Breast epithelium (tissue), 4 donors: ENCODE results near the gene FAM120C. TPM values are rescaled to one million over a fixed set of nuclear protein-coding genes. Genes with fewer than 3 reads are reported as not detected.

Experiments
- DNase-seq, 2 donors: peaks; one replicate each; pipeline ENCODE4 v3.0.0-alpha.2; 2019; ENCODE audit warnings: low spot score in 2 of 2
- H3K27ac ChIP-seq, 2 donors: fragments of 200-600 bp; sonication (generic) in 1 of 2; one replicate each; pipeline ENCODE4 v1.5.1; 2016 to 2019; ENCODE audit warnings: mild to moderate bottlenecking in 1 of 2
- H3K27me3 ChIP-seq, 2 donors: fragments of 200-600 bp; sonication (generic) in 1 of 2; one replicate each; pipeline versions ENCODE4 v1.5.1 to v1.6.0; 2017 to 2019; ENCODE audit warnings: control low read depth in 1 of 2, mild to moderate bottlenecking in 1 of 2
- H3K36me3 ChIP-seq: fragments of 200-600 bp; one replicate; pipeline ENCODE4 v1.5.1; 2019
- H3K4me1 ChIP-seq, 2 donors: fragments of 200-600 bp; sonication (generic); one replicate each; pipeline ENCODE4 v1.5.1; 2016 to 2019; ENCODE audit warnings: control low read depth in 1 of 2
- H3K4me3 ChIP-seq, 3 donors: fragments of 200-600 bp; sonication (generic); 1 replicate in 2 of 3; 2 replicates in 1 of 3; pipeline ENCODE4 v1.5.1; 2016 to 2019; ENCODE audit warnings: mild to moderate bottlenecking in 3 of 3, moderate library complexity in 2 of 3
- H3K9me3 ChIP-seq, 2 donors: fragments of 200-600 bp; sonication (generic) in 1 of 2; one replicate each; pipeline ENCODE4 v1.5.1; 2016 to 2019; ENCODE audit warnings: control low read depth in 1 of 2
- CTCF ChIP-seq, 3 donors: fragments of 450-650 bp; IDR thresholded peaks; one replicate each; pipeline ENCODE4 v1.5.1; 2016 to 2017; ENCODE audit warnings: antibody characterized with exemption in 3 of 3, mild to moderate bottlenecking in 3 of 3, moderate library complexity in 3 of 3
- POLR2A ChIP-seq: fragments of 450-650 bp; IDR thresholded peaks from one replicate; pipeline ENCODE4 v1.6.1; 2016; ENCODE audit warnings: antibody characterized with exemption, mild to moderate bottlenecking, moderate library complexity
- POLR2AphosphoS5 ChIP-seq, 3 donors: sonication (generic); formaldehyde crosslinking; IDR thresholded peaks; one replicate each; pipeline ENCODE4 v1.6.1; 2017; ENCODE audit warnings: antibody characterized with exemption in 3 of 3
- intact Hi-C: fragments of 100-400 bp; cut with DNase I; formaldehyde crosslinking; loops from one replicate; pipeline ENCODE4 v1.15.1; 2023; ENCODE audit warnings: low total_unique reads
- total RNA-seq, 3 donors: library from RNA; depleted of rRNA; stranded (reverse); fragments of >200 nt; gene quantifications; one replicate each; pipeline ENCODE4 v1.1.0, GENCODE V29; 2016

The FAM120C gene
- 10 to 100 TPM; 11.8 to 13.1 (median 12.4) TPM for total RNA-seq

- peak within 1 kb of the TSS; percentile 82 to 86 for H3K27ac ChIP-seq
- peak; percentile 22 to 54 for DNase-seq
- TF ChIP-seq POLR2AphosphoS5 (IDR thresholded peaks at IDR 0.05) (no peak), POLR2A (no peak), CTCF (IDR thresholded peaks at IDR 0.05) (no peak)
These were observed at the start of gene FAM120C for GRCh38 chrX:54182864-54183613. Gene FAM120C, minus strand, starts transcription at chrX:54183254. Its CDS starts 56 bp downstream, at chrX:54183198.

GRCh38 chrX:54230435-54231148 is 47.5 kb upstream of the FAM120C start:
- intact Hi-C loops, result no loop called here
- no peaks in the 10 kb centered on the region for H3K4me1 ChIP-seq
- no peaks in the 10 kb centered on the region for H3K9me3 ChIP-seq
- H3K36me3 ChIP-seq, result no peaks in the 10 kb centered on the region
- TF ChIP-seq POLR2A (no peak), CTCF (IDR thresholded peaks at IDR 0.05) (no peak)
- no peak overlapping the region for H3K4me3 ChIP-seq
- H3K27ac ChIP-seq, result no peak overlapping the region
- no peaks in the 10 kb centered on the region for H3K27me3 ChIP-seq
- DNase-seq, result no peak

More at GRCh38 chrX:54182864-54183613, at the start of gene FAM120C:
- Histone ChIP-seq H3K4me3 (peak within 1 kb of the TSS; percentile 66 to 91 (median 75)), H3K9me3 (no peaks in the 10 kb centered on the region), H3K27me3 (peaks cover 0 to 23% of the 10 kb centered on the region in 2 donors), H3K4me1 (no peaks in the 10 kb centered on the region), H3K36me3 (no peaks in the 10 kb centered on the region)
- intact Hi-C loops, result no loop called here

GRCh38 chrX:54223581-54223980 is 40.5 kb upstream of the FAM120C start:
- Histone ChIP-seq H3K4me1 (no peaks in the 10 kb centered on the region), H3K27me3 (peaks cover 0 to 4% of the 10 kb centered on the region in 2 donors), H3K27ac (no peak overlapping the region), H3K9me3 (no peaks in the 10 kb centered on the region), H3K4me3 (no peak overlapping the region), H3K36me3 (no peaks in the 10 kb centered on the region)
- TF ChIP-seq POLR2AphosphoS5 (IDR thresholded peaks at IDR 0.05) (no peak), CTCF (IDR thresholded peaks at IDR 0.05) (no peak), POLR2A (no peak)
- DNase-seq, result no peak
- intact Hi-C loops, result no loop called here

- Histone ChIP-seq H3K27ac (no peak overlapping the region), H3K4me3 (no peak overlapping the region), H3K27me3 (peaks cover 0 to 14% of the 10 kb centered on the region in 2 donors), H3K36me3 (no peaks in the 10 kb centered on the region), H3K9me3 (no peaks in the 10 kb centered on the region), H3K4me1 (no peaks in the 10 kb centered on the region)
- TF ChIP-seq CTCF (IDR thresholded peaks at IDR 0.05), result no peak
- no peak for TF ChIP-seq POLR2AphosphoS5 (IDR thresholded peaks at IDR 0.05)
- TF ChIP-seq POLR2A, result no peak
- DNase-seq, result no peak
- intact Hi-C loops, result no loop called here
These were observed 30.5 kb upstream of the FAM120C start for GRCh38 chrX:54213603-54214002.

GRCh38 chrX:54208531-54208930 is 25.5 kb upstream of the FAM120C start:
- TF ChIP-seq POLR2AphosphoS5 (IDR thresholded peaks at IDR 0.05) (no peak), POLR2A (no peak)
- Histone ChIP-seq H3K27me3 (peaks cover 0 to 18% of the 10 kb centered on the region in 2 donors), H3K27ac (no peak overlapping the region), H3K36me3 (no peaks in the 10 kb centered on the region), H3K4me3 (no peak overlapping the region), H3K4me1 (no peaks in the 10 kb centered on the region), H3K9me3 (no peaks in the 10 kb centered on the region)
- DNase-seq, result no peak
- intact Hi-C loops, result no loop called here
